Adrenal gland (tissue), 5 donors: ENCODE measurements around the gene VANGL2.

ENCODE experiments used
- POLR2A ChIP-seq, 2 donors: fragments of 450-650 bp; IDR thresholded peaks; one replicate each; pipeline ENCODE4 v1.6.1; 2017; ENCODE audit warnings: antibody characterized with exemption in 2 of 2, mild to moderate bottlenecking in 2 of 2, moderate library complexity in 1 of 2
- TF ChIP-seq, protein P1 (sequence below), 6 experiments: fragments of 450-650 bp in 4 of 6; fragments of 200-600 bp in 2 of 6; sonication (generic) in 1 of 6; IDR thresholded peaks; 1 replicate in 5 of 6; 2 replicates in 1 of 6; pipeline versions ENCODE4 v1.5.1 to v1.8.0; 2016 to 2021; ENCODE audit warnings: antibody characterized with exemption in 6 of 6, mild to moderate bottlenecking in 2 of 6, moderate library complexity in 1 of 6
- donor health status: DM: no; HTN: no; CAD: no.

DNA sequence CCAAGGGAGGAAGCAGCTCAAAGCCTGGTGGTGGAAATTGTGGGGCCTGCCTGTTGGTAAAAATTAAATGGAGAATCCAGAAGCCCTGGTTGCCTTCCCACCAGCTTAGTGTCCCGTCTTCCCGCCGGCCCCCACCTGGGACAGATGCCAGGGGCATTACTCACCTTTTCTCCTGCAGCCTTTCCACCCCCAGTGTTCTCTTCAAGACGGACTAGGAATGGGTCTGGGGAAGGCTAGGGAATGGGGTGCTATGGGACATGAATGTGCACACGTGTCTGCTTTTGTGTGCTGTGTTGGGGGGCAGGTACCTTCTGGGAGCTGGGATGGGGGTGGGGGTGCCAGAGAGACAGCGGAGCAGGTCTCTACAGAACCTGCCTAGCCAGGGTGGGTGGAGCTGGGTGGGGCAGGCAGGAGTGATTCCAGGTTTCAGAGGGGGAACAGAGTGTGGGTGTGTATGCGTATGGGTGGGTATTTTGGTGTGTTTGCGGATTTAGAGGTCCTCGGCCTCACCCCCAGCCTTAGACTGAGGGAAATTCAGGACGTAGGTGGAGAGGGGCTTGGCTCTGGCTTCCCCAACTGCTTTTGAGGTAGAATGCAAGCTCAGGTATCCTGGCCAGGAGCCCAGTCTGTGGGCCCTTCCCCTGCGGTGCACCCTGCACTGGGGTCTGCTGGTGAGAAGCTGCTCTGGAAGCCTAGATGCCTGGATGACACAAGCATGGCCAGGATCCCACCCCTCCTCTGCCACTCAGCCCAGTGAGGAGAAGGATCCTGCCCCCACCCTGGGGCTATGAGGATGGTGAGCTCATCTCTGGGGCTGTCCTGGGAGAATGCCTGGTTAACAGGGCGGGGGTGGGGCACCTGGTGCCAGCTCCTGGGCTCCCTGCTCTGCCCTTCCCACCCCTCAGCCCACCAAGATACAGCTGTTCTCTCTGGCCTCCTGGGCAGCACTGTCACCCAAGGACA, 7.8 kb downstream of the VANGL2 start:
- no peak for TF ChIP-seq POLR2A (IDR thresholded peaks at IDR 0.05)
- TF ChIP-seq, protein P1, sequence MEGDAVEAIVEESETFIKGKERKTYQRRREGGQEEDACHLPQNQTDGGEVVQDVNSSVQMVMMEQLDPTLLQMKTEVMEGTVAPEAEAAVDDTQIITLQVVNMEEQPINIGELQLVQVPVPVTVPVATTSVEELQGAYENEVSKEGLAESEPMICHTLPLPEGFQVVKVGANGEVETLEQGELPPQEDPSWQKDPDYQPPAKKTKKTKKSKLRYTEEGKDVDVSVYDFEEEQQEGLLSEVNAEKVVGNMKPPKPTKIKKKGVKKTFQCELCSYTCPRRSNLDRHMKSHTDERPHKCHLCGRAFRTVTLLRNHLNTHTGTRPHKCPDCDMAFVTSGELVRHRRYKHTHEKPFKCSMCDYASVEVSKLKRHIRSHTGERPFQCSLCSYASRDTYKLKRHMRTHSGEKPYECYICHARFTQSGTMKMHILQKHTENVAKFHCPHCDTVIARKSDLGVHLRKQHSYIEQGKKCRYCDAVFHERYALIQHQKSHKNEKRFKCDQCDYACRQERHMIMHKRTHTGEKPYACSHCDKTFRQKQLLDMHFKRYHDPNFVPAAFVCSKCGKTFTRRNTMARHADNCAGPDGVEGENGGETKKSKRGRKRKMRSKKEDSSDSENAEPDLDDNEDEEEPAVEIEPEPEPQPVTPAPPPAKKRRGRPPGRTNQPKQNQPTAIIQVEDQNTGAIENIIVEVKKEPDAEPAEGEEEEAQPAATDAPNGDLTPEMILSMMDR (IDR thresholded peaks at IDR 0.05): no peak
